ENCODE data around the gene MSI2.

Gene MSI2

GRCh38 chr17:57381498-57381897, 125.2 kb downstream of the MSI2 start:
- TF ChIP-seq TAF1 (IDR thresholded peaks at IDR 0.05; ENCODE audit: low read depth), result no peak
- no peak for TF ChIP-seq USF1 (IDR thresholded peaks at IDR 0.05)
- no peak for TF ChIP-seq NFIC (IDR thresholded peaks at IDR 0.05)
- no peak for TF ChIP-seq YY1 (IDR thresholded peaks at IDR 0.05; ENCODE audit: low read depth)
- TF ChIP-seq EGR1 (IDR thresholded peaks at IDR 0.05), result no peak
- no peak for TF ChIP-seq REST (IDR thresholded peaks at IDR 0.05; ENCODE audit: low read depth)
- no peak for TF ChIP-seq TEAD4 (IDR thresholded peaks at IDR 0.05)
- TF ChIP-seq MAX (IDR thresholded peaks at IDR 0.05), result no peak
- TF ChIP-seq CREB1 (IDR thresholded peaks at IDR 0.05; ENCODE audit: low read depth), result no peak
- TF ChIP-seq FOXM1 (IDR thresholded peaks at IDR 0.05; ENCODE audit: borderline replicate concordance, low read depth), result no peak
- no peak for TF ChIP-seq CEBPB (IDR thresholded peaks at IDR 0.05)
- TF ChIP-seq RAD21 (IDR thresholded peaks at IDR 0.05; ENCODE audit: low read depth), result no peak
- no peak for TF ChIP-seq EP300 (IDR thresholded peaks at IDR 0.05; ENCODE audit: borderline replicate concordance)
- TF ChIP-seq TCF12 (IDR thresholded peaks at IDR 0.05; ENCODE audit: low read depth), result no peak
- TF ChIP-seq ZBTB7A (IDR thresholded peaks at IDR 0.05; ENCODE audit: low read depth), result no peak

GRCh38 chr17:57384219-57384618, 127.9 kb downstream of the MSI2 start:
- no peak for TF ChIP-seq CREB1 (IDR thresholded peaks at IDR 0.05; ENCODE audit: low read depth)
- no peak for TF ChIP-seq TAF1 (IDR thresholded peaks at IDR 0.05; ENCODE audit: low read depth)
- TF ChIP-seq TCF12 (IDR thresholded peaks at IDR 0.05; ENCODE audit: low read depth), result no peak
- TF ChIP-seq NFIC (IDR thresholded peaks at IDR 0.05), result no peak

GRCh38 chr17:57385975-57386374, 129.7 kb downstream of the MSI2 start:
- no peak for TF ChIP-seq TEAD4 (IDR thresholded peaks at IDR 0.05)
- TF ChIP-seq CREB1 (IDR thresholded peaks at IDR 0.05; ENCODE audit: low read depth), result no peak
- no peak for TF ChIP-seq CEBPB (IDR thresholded peaks at IDR 0.05)
- no peak for TF ChIP-seq RAD21 (IDR thresholded peaks at IDR 0.05; ENCODE audit: low read depth)
- TF ChIP-seq FOXM1 (IDR thresholded peaks at IDR 0.05; ENCODE audit: borderline replicate concordance, low read depth), result no peak
- no peak for TF ChIP-seq TCF12 (IDR thresholded peaks at IDR 0.05; ENCODE audit: low read depth)
- TF ChIP-seq MAX (IDR thresholded peaks at IDR 0.05), result no peak
- no peak for TF ChIP-seq EGR1 (IDR thresholded peaks at IDR 0.05)
- TF ChIP-seq TAF1 (IDR thresholded peaks at IDR 0.05; ENCODE audit: low read depth), result no peak

GRCh38 chr17:57387575-57387974, 131.3 kb downstream of the MSI2 start:
- TF ChIP-seq CEBPB (IDR thresholded peaks at IDR 0.05) (no peak), YY1 (IDR thresholded peaks at IDR 0.05; ENCODE audit: low read depth) (no peak)

GRCh38 chr17:57388131-57388725, 131.9 kb downstream of the MSI2 start:
- TF ChIP-seq MAX (IDR thresholded peaks at IDR 0.05), result no peak
- TF ChIP-seq ZBTB7A (IDR thresholded peaks at IDR 0.05; ENCODE audit: low read depth), result no peak
- no peak for TF ChIP-seq FOXM1 (IDR thresholded peaks at IDR 0.05; ENCODE audit: borderline replicate concordance, low read depth)
- TF ChIP-seq YY1 (IDR thresholded peaks at IDR 0.05; ENCODE audit: low read depth), result no peak
- TF ChIP-seq CREB1 (IDR thresholded peaks at IDR 0.05; ENCODE audit: low read depth), result no peak
- no peak for TF ChIP-seq EGR1 (IDR thresholded peaks at IDR 0.05)

- TF ChIP-seq TAF1 (IDR thresholded peaks at IDR 0.05; ENCODE audit: low read depth), result no peak
- no peak for TF ChIP-seq MAX (IDR thresholded peaks at IDR 0.05)
- TF ChIP-seq TCF12 (IDR thresholded peaks at IDR 0.05; ENCODE audit: low read depth), result no peak
- TF ChIP-seq RAD21 (IDR thresholded peaks at IDR 0.05; ENCODE audit: low read depth), result no peak
- TF ChIP-seq REST (IDR thresholded peaks at IDR 0.05; ENCODE audit: low read depth), result no peak
- TF ChIP-seq CEBPB (IDR thresholded peaks at IDR 0.05), result no peak
- TF ChIP-seq USF1 (IDR thresholded peaks at IDR 0.05), result no peak
- TF ChIP-seq NFIC (IDR thresholded peaks at IDR 0.05), result no peak
- no peak for TF ChIP-seq TEAD4 (IDR thresholded peaks at IDR 0.05)
- no peak for TF ChIP-seq FOXM1 (IDR thresholded peaks at IDR 0.05; ENCODE audit: borderline replicate concordance, low read depth)
- no peak for TF ChIP-seq ZBTB7A (IDR thresholded peaks at IDR 0.05; ENCODE audit: low read depth)
- TF ChIP-seq CREB1 (IDR thresholded peaks at IDR 0.05; ENCODE audit: low read depth), result no peak
- TF ChIP-seq YY1 (IDR thresholded peaks at IDR 0.05; ENCODE audit: low read depth), result no peak
- TF ChIP-seq EGR1 (IDR thresholded peaks at IDR 0.05), result no peak
- no peak for TF ChIP-seq EP300 (IDR thresholded peaks at IDR 0.05; ENCODE audit: borderline replicate concordance)
These were observed 133.2 kb downstream of the MSI2 start for GRCh38 chr17:57389473-57389872.

All from Ishikawa (cell line).